ENCODE measurements around the gene C6orf58. TPM values are rescaled to one million over a fixed set of nuclear protein-coding genes. Genes with fewer than 3 reads are reported as not detected.

Gene C6orf58
- total RNA-seq, 1 experiment from 2014 or later, result not detected

GRCh38 chr6:127533011-127533410, 44.0 kb upstream of the C6orf58 start (continued):
- TF ChIP-seq AFF4 (CRISPR knock-in tag; IDR thresholded peaks at IDR 0.05; ENCODE audit: borderline replicate concordance), result no peak
- TF ChIP-seq MYBL2 (CRISPR knock-in tag; IDR thresholded peaks at IDR 0.05), result no peak
- no peak for TF ChIP-seq OVOL2 (CRISPR knock-in tag; IDR thresholded peaks at IDR 0.05; ENCODE audit: borderline replicate concordance)
- TF ChIP-seq ZNF138 (CRISPR knock-in tag; conservative IDR thresholded peaks at IDR 0.05), result no peak
- TF ChIP-seq ETV6 (CRISPR knock-in tag; IDR thresholded peaks at IDR 0.05), result no peak
- no peak for TF ChIP-seq EMX1 (CRISPR knock-in tag; IDR thresholded peaks at IDR 0.05)
- no peak for TF ChIP-seq IRF2 (CRISPR knock-in tag; IDR thresholded peaks at IDR 0.05; ENCODE audit: borderline replicate concordance, low read depth)
- no peak for TF ChIP-seq ARID4B (CRISPR knock-in tag; IDR thresholded peaks at IDR 0.05; ENCODE audit: borderline replicate concordance)
- TF ChIP-seq ZNF423 (CRISPR knock-in tag; IDR thresholded peaks at IDR 0.05), result no peak

DNA sequence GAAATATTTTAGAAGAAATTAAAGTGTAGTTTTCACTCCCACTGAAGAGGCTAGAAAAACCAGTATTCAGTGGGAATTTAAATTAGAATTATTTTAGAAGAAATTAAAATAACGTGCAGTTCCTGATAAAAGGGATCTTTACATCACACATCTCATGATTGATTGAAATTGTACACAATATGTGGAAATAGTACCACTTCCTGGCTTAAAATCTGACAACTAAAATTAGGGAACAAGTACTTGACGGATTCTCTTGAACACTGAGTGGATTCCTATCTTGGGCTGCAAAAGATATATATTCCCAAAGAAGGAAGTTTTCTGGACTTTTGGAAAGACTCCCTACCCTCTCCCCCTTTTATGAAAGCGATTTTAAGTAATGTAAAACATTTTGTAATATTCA, 43.2 kb upstream of the C6orf58 start:
- CTCF ChIA-PET, result interaction anchor here (0.8 kb wide), 1 partner anchor 267 kb away, joined by 3 read pairs; the partner anchor contains the start of gene RNF146
- no peak overlapping the region for H3K27ac Mint-ChIP-seq
- no peak for ATAC-seq

More for the DNA sequence above, 43.2 kb upstream of the C6orf58 start:
- peaks cover under 1% of the 10 kb centered on the region for H3K4me1 Mint-ChIP-seq
- no peaks in the 10 kb centered on the region for H3K27me3 Mint-ChIP-seq (ENCODE audit: low read depth)
- no peak for DNase-seq (ENCODE audit: low spot score)
- H3K9me3 Mint-ChIP-seq, result no peaks in the 10 kb centered on the region
- no peak overlapping the region for H3K4me3 Mint-ChIP-seq
- POLR2A ChIA-PET, result no interaction called here
- TF ChIP-seq ARID4B (CRISPR knock-in tag; IDR thresholded peaks at IDR 0.05; ENCODE audit: borderline replicate concordance) (no peak), SMAD3 (CRISPR knock-in tag; IDR thresholded peaks at IDR 0.05; ENCODE audit: borderline replicate concordance) (no peak), ZNF317 (CRISPR knock-in tag; IDR thresholded peaks at IDR 0.05; ENCODE audit: borderline replicate concordance, low read depth) (no peak), ZNF532 (CRISPR knock-in tag; IDR thresholded peaks at IDR 0.05; ENCODE audit: borderline replicate concordance) (no peak), TP53 (CRISPR knock-in tag; IDR thresholded peaks at IDR 0.05) (no peak), OVOL2 (CRISPR knock-in tag; IDR thresholded peaks at IDR 0.05; ENCODE audit: borderline replicate concordance) (no peak), GTF2I (CRISPR knock-in tag; conservative IDR thresholded peaks at IDR 0.05) (no peak), CTCF (IDR thresholded peaks at IDR 0.05) (no peak)
- H3K36me3 Mint-ChIP-seq, result no peaks in the 10 kb centered on the region
